H1 (cell line): ENCODE measurements around the gene ZBED4. TPM values are rescaled to one million over a fixed set of nuclear protein-coding genes. Genes with fewer than 3 reads are reported as not detected.

Source experiments
- ATF2 ChIP-seq: IDR thresholded peaks from 2 replicates; pipeline ENCODE4 v1.6.1; 2012; ENCODE audit warnings: low read length, inconsistent platforms
- ATF3 ChIP-seq: IDR thresholded peaks from 2 replicates; pipeline ENCODE4 v1.6.1; 2011; ENCODE audit warnings: low read depth, mild to moderate bottlenecking, low read length; ENCODE audit not compliant: insufficient read depth
- CHD7 ChIP-seq: fragments of 300-600 bp; sonication (generic); IDR thresholded peaks from 2 replicates; pipeline ENCODE4 v1.7.1; 2012; ENCODE audit warnings: low read length, moderate library complexity, mild to moderate bottlenecking, inconsistent platforms; ENCODE audit not compliant: insufficient replicate concordance
- CTCF ChIP-seq, 3 experiments: IDR thresholded peaks; 1 replicate in 2 of 3; 2 replicates in 1 of 3; pipeline versions ENCODE4 v1.5.1 to v1.6.1; 2011; ENCODE audit warnings: low read length in 3 of 3, mild to moderate bottlenecking in 3 of 3, inconsistent platforms in 2 of 3, low read depth in 1 of 3, moderate library complexity in 1 of 3; ENCODE audit not compliant: insufficient read depth in 1 of 3; ENCODE audit errors: control extremely low read depth in 1 of 3
- KDM4A ChIP-seq: IDR thresholded peaks from one replicate; pipeline ENCODE4 v1.7.1; 2012; ENCODE audit warnings: low read depth, mild to moderate bottlenecking, moderate library complexity, low read length, inconsistent platforms; ENCODE audit not compliant: severe bottlenecking
- RBBP5 ChIP-seq: IDR thresholded peaks from 2 replicates; pipeline ENCODE4 v1.7.1; 2012; ENCODE audit warnings: low read depth, mild to moderate bottlenecking, inconsistent platforms, low read length, moderate library complexity, borderline replicate concordance
- polyA plus RNA-seq, 7 experiments: library from polyadenylated mRNA; depleted of rRNA in 3 of 7; stranded (reverse) in 5 of 7; unstranded in 2 of 7; fragments of >200 nt in 5 of 7; fragments of 200-250 nt in 2 of 7; gene quantifications; 1 replicate in 5 of 7; 2 replicates in 1 of 7; 4 replicates in 1 of 7; pipeline versions ENCODE4 v1.2.1 to v1.2.3, GENCODE V29; 2011 to 2013; ENCODE audit warnings: missing spikeins in 2 of 7, mixed read lengths in 2 of 7
- total RNA-seq: library from RNA; stranded (reverse); fragmentation: NEBNext Ultra II Directional; extraction: Animal tissue kit (Norgen Biotek cat#: 25700); gene quantifications from 2 replicates; pipeline ENCODE4 v1.2.1, GENCODE V29; 2021

Gene ZBED4
- total and polyA plus RNA-seq, 2 of the 8 experiments (the other 6 are each of a cell fraction or from before 2014, with no cell fraction given): 11.0 to 28.3 TPM

DNA sequence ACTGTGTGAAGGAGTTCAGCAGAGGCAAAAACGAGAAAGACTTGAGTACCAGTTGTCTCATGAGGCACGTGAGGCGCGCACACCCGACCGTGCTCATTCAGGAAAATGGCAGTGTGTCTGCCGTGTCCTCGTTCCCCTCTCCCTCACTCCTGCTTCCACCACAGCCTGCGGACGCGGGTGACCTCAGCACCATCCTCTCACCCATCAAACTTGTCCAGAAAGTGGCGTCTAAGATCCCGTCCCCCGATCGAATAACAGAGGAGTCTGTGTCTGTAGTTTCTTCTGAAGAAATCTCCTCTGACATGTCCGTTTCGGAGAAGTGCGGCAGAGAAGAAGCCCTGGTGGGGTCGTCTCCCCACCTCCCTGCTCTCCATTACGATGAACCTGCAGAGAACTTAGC, 30.4 kb downstream of the ZBED4 start (continued):
- no peak for TF ChIP-seq CHD7
- no peak for TF ChIP-seq CTCF (IDR thresholded peaks at IDR 0.05; ENCODE audit: control extremely low read depth in 1 of 3, insufficient read depth in 1 of 3, low read depth in 1 of 3, low read length in 3 of 3)
- TF ChIP-seq RBBP5: no peak
- no peak for TF ChIP-seq ATF3
- no peak for TF ChIP-seq KDM4A
- TF ChIP-seq ATF2: no peak
